HEK293 (cell line): ENCODE measurements around the gene STYXL1.
A peak's percentile ranks its signal among the peaks of the same experiment; 100 is the strongest.

Experiments used
- BCL11A ChIP-seq: fragments of 450-650 bp; formaldehyde crosslinking; IDR thresholded peaks from 2 replicates; pipeline ENCODE4 v1.5.1; 2016; ENCODE audit warnings: low read depth, missing biosample characterization, missing genetic modification characterization
- EGR2 ChIP-seq: fragments of 450-650 bp; formaldehyde crosslinking; IDR thresholded peaks from 2 replicates; pipeline ENCODE4 v1.5.1; 2016; ENCODE audit warnings: low read depth, missing biosample characterization, missing genetic modification characterization
- HOXC10 ChIP-seq: sonication (generic); formaldehyde crosslinking; IDR thresholded peaks from 2 replicates; pipeline ENCODE4 v1.8.1; 2023; ENCODE audit warnings: mild to moderate bottlenecking, missing genetic modification reagents
- PRDM6 ChIP-seq: fragments of 450-650 bp; formaldehyde crosslinking; IDR thresholded peaks from 2 replicates; pipeline ENCODE4 v1.5.1; 2017; ENCODE audit warnings: missing biosample characterization, missing genetic modification characterization
- SETDB1 ChIP-seq: IDR thresholded peaks from one replicate; pipeline ENCODE4 v1.6.1; 2017; ENCODE audit warnings: mild to moderate bottlenecking, low read length, moderate library complexity, mixed read lengths; ENCODE audit not compliant: insufficient read length
- TCF7L2 ChIP-seq: IDR thresholded peaks from 2 replicates; pipeline ENCODE4 v1.6.1; 2011; ENCODE audit warnings: low read depth, mild to moderate bottlenecking, inconsistent platforms, low read length, moderate library complexity, borderline replicate concordance
- WT1 ChIP-seq: fragments of 450-650 bp; formaldehyde crosslinking; IDR thresholded peaks from 2 replicates; pipeline ENCODE4 v1.5.1; 2016; ENCODE audit warnings: missing biosample characterization, missing genetic modification characterization
- YY2 ChIP-seq: fragments of 450-650 bp; formaldehyde crosslinking; IDR thresholded peaks from 2 replicates; pipeline ENCODE4 v1.5.1; 2016; ENCODE audit warnings: missing biosample characterization, missing genetic modification characterization
- ZBTB10 ChIP-seq: fragments of 450-650 bp; formaldehyde crosslinking; IDR thresholded peaks from 2 replicates; pipeline ENCODE4 v1.5.1; 2016; ENCODE audit warnings: missing biosample characterization, missing genetic modification characterization
- ZNF155 ChIP-seq: fragments of 450-650 bp; formaldehyde crosslinking; IDR thresholded peaks from 2 replicates; pipeline ENCODE4 v1.5.1; 2016; ENCODE audit warnings: missing biosample characterization, missing genetic modification characterization
- ZNF16 ChIP-seq: fragments of 450-650 bp; formaldehyde crosslinking; IDR thresholded peaks from 2 replicates; pipeline ENCODE4 v1.5.1; 2016; ENCODE audit warnings: low read depth, missing biosample characterization, missing genetic modification characterization
- ZNF2 ChIP-seq: fragments of 450-650 bp; formaldehyde crosslinking; IDR thresholded peaks from 2 replicates; pipeline ENCODE4 v1.5.1; 2016; ENCODE audit warnings: missing biosample characterization, missing genetic modification characterization
- ZNF248 ChIP-seq: fragments of 450-650 bp; formaldehyde crosslinking; IDR thresholded peaks from 2 replicates; pipeline ENCODE4 v1.5.1; 2017; ENCODE audit warnings: missing biosample characterization, missing genetic modification characterization
- ZNF362 ChIP-seq: fragments of 450-650 bp; formaldehyde crosslinking; IDR thresholded peaks from 2 replicates; pipeline ENCODE4 v1.5.1; 2016; ENCODE audit warnings: missing biosample characterization, missing genetic modification characterization
- ZNF37A ChIP-seq: fragments of 450-650 bp; IDR thresholded peaks from 2 replicates; pipeline ENCODE4 v1.5.1; 2018; ENCODE audit warnings: missing biosample characterization, missing genetic modification characterization
- ZNF501 ChIP-seq: fragments of 450-650 bp; formaldehyde crosslinking; IDR thresholded peaks from 2 replicates; pipeline ENCODE4 v1.5.1; 2016; ENCODE audit warnings: missing biosample characterization, missing genetic modification characterization
- ZNF514 ChIP-seq: fragments of 450-650 bp; formaldehyde crosslinking; IDR thresholded peaks from 2 replicates; pipeline ENCODE4 v1.5.1; 2016; ENCODE audit warnings: missing biosample characterization, missing genetic modification characterization
- ZNF518A ChIP-seq: fragments of 450-650 bp; formaldehyde crosslinking; conservative IDR thresholded peaks from 2 replicates; pipeline ENCODE4 v1.5.1; 2016; ENCODE audit warnings: low read depth, missing biosample characterization, missing genetic modification characterization
- ZNF555 ChIP-seq: fragments of 450-650 bp; formaldehyde crosslinking; conservative IDR thresholded peaks from 2 replicates; pipeline ENCODE4 v1.5.1; 2017; ENCODE audit warnings: missing biosample characterization, mild to moderate bottlenecking, missing genetic modification characterization, inconsistent platforms
- ZNF600 ChIP-seq: fragments of 450-650 bp; formaldehyde crosslinking; IDR thresholded peaks from 2 replicates; pipeline ENCODE4 v1.5.1; 2016; ENCODE audit warnings: missing biosample characterization, missing genetic modification characterization
- ZNF670 ChIP-seq: fragments of 450-650 bp; formaldehyde crosslinking; IDR thresholded peaks from 2 replicates; pipeline ENCODE4 v1.5.1; 2016; ENCODE audit warnings: missing biosample characterization, missing genetic modification characterization, low read depth
- ZNF677 ChIP-seq: fragments of 450-650 bp; IDR thresholded peaks from 2 replicates; pipeline ENCODE4 v1.5.0; 2018; ENCODE audit warnings: missing biosample characterization, mild to moderate bottlenecking, missing genetic modification characterization, moderate library complexity
- ZNF692 ChIP-seq: fragments of 450-650 bp; formaldehyde crosslinking; IDR thresholded peaks from 2 replicates; pipeline ENCODE4 v1.5.1; 2016; ENCODE audit warnings: missing biosample characterization, missing genetic modification characterization
- ZNF704 ChIP-seq: fragments of 450-650 bp; formaldehyde crosslinking; IDR thresholded peaks from 2 replicates; pipeline ENCODE4 v1.5.1; 2016; ENCODE audit warnings: missing biosample characterization, missing genetic modification characterization
- ZNF776 ChIP-seq: fragments of 450-650 bp; formaldehyde crosslinking; IDR thresholded peaks from 2 replicates; pipeline ENCODE4 v1.5.0; 2017; ENCODE audit warnings: missing biosample characterization, missing genetic modification characterization, borderline replicate concordance
- ZNF777 ChIP-seq: fragments of 450-650 bp; formaldehyde crosslinking; IDR thresholded peaks from 2 replicates; pipeline ENCODE4 v1.5.1; 2017; ENCODE audit warnings: missing biosample characterization, missing genetic modification characterization, borderline replicate concordance

Gene STYXL1

GRCh38 chr7:76047811-76048667 is at the start of gene STYXL1, which contains the start of gene MDH2 (continued):
- TF ChIP-seq ZNF600 (tag by site-specific recombination) (no peak), ZNF155 (tag by site-specific recombination) (no peak), ZBTB10 (tag by site-specific recombination) (no peak), ZNF555 (tag by site-specific recombination) (no peak), TCF7L2 (no peak), ZNF692 (tag by site-specific recombination) (peak; percentile 91), ZNF2 (tag by site-specific recombination) (no peak), SETDB1 (no peak), ZNF362 (tag by site-specific recombination) (no peak), EGR2 (tag by site-specific recombination) (peak; percentile 20; the same call in 1 of the 2 replicates), YY2 (tag by site-specific recombination) (no peak), ZNF704 (tag by site-specific recombination) (no peak), ZNF677 (tag by site-specific recombination) (no peak), ZNF777 (tag by site-specific recombination) (0 out of 2 replicates have a peak, but pooled peaks have one; percentile 17), ZNF776 (tag by site-specific recombination) (no peak), HOXC10 (no peak), WT1 (tag by site-specific recombination) (no peak), ZNF248 (tag by site-specific recombination) (no peak), ZNF501 (tag by site-specific recombination) (no peak; the same call in 1 of the 2 replicates), ZNF514 (tag by site-specific recombination) (no peak), PRDM6 (no peak), ZNF37A (tag by site-specific recombination) (no peak), ZNF16 (tag by site-specific recombination) (no peak), BCL11A (tag by site-specific recombination) (0 out of 2 replicates have a peak, but pooled peaks have one; percentile 69), ZNF670 (no peak), ZNF518A (peak; percentile 85)
